GM23338 (cell line): ENCODE measurements around the gene ECE1. TPM values are rescaled to one million over a fixed set of nuclear protein-coding genes. Genes with fewer than 3 reads are reported as not detected.

Experiments used
- ATAC-seq: fragments of 200-7000 bp; cut with Tn5 transposase; 3 replicates; pipeline ENCODE4 v1.9.1; 2020
- DNase-seq: peaks from one replicate; pipeline ENCODE4 v3.0.0-alpha.2; 2015; ENCODE audit warnings: low spot score
- H2AFZ ChIP-seq: fragments of 200-600 bp; sonication (generic); 2 replicates; pipeline ENCODE4 v1.8.0; 2016; ENCODE audit warnings: antibody characterized with exemption, mild to moderate bottlenecking, moderate library complexity
- H3F3A ChIP-seq: fragments of 200-600 bp; sonication (generic); replicated peaks from 2 replicates; pipeline ENCODE4 v1.8.0; 2017; ENCODE audit warnings: antibody characterized with exemption, mixed run types, low read depth
- H3K27ac ChIP-seq: fragments of 200-600 bp; sonication (generic); 2 replicates; pipeline ENCODE4 v1.6.1; 2016; ENCODE audit warnings: low read depth
- H3K27me3 ChIP-seq: fragments of 200-600 bp; sonication (generic); 2 replicates; pipeline ENCODE4 v1.8.0; 2016; ENCODE audit warnings: mild to moderate bottlenecking, mixed run types, moderate library complexity; ENCODE audit not compliant: insufficient read depth
- H3K36me3 ChIP-seq: fragments of 200-600 bp; sonication (generic); 2 replicates; pipeline ENCODE4 v1.8.0; 2016; ENCODE audit warnings: mild to moderate bottlenecking; ENCODE audit not compliant: insufficient read depth
- H3K4me1 ChIP-seq: fragments of 200-600 bp; sonication (generic); 2 replicates; pipeline ENCODE4 v1.8.0; 2016; ENCODE audit warnings: mild to moderate bottlenecking, moderate library complexity; ENCODE audit not compliant: insufficient read depth
- H3K4me2 ChIP-seq: fragments of 200-600 bp; sonication (generic); 2 replicates; pipeline ENCODE4 v1.7.1; 2017; ENCODE audit warnings: mixed run types
- H3K4me3 ChIP-seq: fragments of 200-600 bp; sonication (generic); 2 replicates; pipeline ENCODE4 v1.6.1; 2016; ENCODE audit warnings: mixed run types
- H3K79me2 ChIP-seq: fragments of 200-600 bp; sonication (generic); replicated peaks from 2 replicates; pipeline ENCODE4 v1.8.0; 2017; ENCODE audit warnings: mild to moderate bottlenecking; ENCODE audit not compliant: insufficient read depth
- H3K9me2 ChIP-seq: fragments of 200-600 bp; sonication (generic); 2 replicates; pipeline ENCODE4 v1.8.0; 2017; ENCODE audit not compliant: insufficient read depth
- H4K20me1 ChIP-seq: fragments of 200-600 bp; sonication (generic); replicated peaks from 2 replicates; pipeline ENCODE4 v1.8.0; 2017; ENCODE audit warnings: mild to moderate bottlenecking; ENCODE audit not compliant: insufficient read depth
- H3K27ac Mint-ChIP-seq: 2 replicates; pipeline ENCODE4 v1.8.0; 2020; ENCODE audit warnings: inconsistent platforms, mild to moderate bottlenecking, moderate library complexity, mixed read lengths
- H3K27me3 Mint-ChIP-seq: 3 replicates; pipeline ENCODE4 v1.8.0; 2022; ENCODE audit warnings: low read depth, mild to moderate bottlenecking, moderate library complexity, mixed read lengths, inconsistent platforms; ENCODE audit not compliant: insufficient read depth, poor library complexity
- H3K36me3 Mint-ChIP-seq: 3 replicates; pipeline ENCODE4 v1.8.0; 2021; ENCODE audit warnings: low read depth, mild to moderate bottlenecking, inconsistent platforms, moderate library complexity, mixed read lengths
- H3K4me1 Mint-ChIP-seq: 3 replicates; pipeline ENCODE4 v1.8.0; 2020; ENCODE audit warnings: mild to moderate bottlenecking, inconsistent platforms, mixed read lengths
- H3K4me3 Mint-ChIP-seq: 3 replicates; pipeline ENCODE4 v1.8.0; 2021; ENCODE audit warnings: moderate library complexity, mild to moderate bottlenecking, inconsistent platforms, mixed read lengths
- H3K9me3 Mint-ChIP-seq: 3 replicates; pipeline ENCODE4 v1.8.0; 2020; ENCODE audit warnings: moderate library complexity, mild to moderate bottlenecking, inconsistent platforms, mixed read lengths
- CTCF ChIP-seq, 2 experiments: fragments of 200-600 bp in 1 of 2; sonication (generic) in 1 of 2; conservative IDR thresholded peaks; 2 replicates each; pipeline versions ENCODE4 v1.5.1 to v1.6.1; 2016 to 2017; ENCODE audit warnings: antibody characterized with exemption in 2 of 2, low read depth in 2 of 2, mild to moderate bottlenecking in 2 of 2, moderate library complexity in 1 of 2
- ETS1 ChIP-seq: IDR thresholded peaks from 2 replicates; pipeline ENCODE4 v1.6.1; 2016; ENCODE audit warnings: antibody characterized with exemption
- EZH2phosphoT487 ChIP-seq: fragments of 200-600 bp; sonication (generic); IDR thresholded peaks from one replicate; pipeline ENCODE4 v1.8.1; 2018; ENCODE audit warnings: antibody characterized with exemption; ENCODE audit not compliant: unreplicated experiment
- JUNB ChIP-seq: IDR thresholded peaks from one replicate; pipeline ENCODE4 v1.6.1; 2016; ENCODE audit warnings: antibody characterized with exemption; ENCODE audit not compliant: unreplicated experiment
- POLR2AphosphoS5 ChIP-seq: IDR thresholded peaks from 2 replicates; pipeline ENCODE4 v1.6.1; 2016; ENCODE audit warnings: antibody characterized with exemption, low read depth
- STAT1 ChIP-seq: IDR thresholded peaks from one replicate; pipeline ENCODE4 v1.6.1; 2016; ENCODE audit warnings: antibody characterized with exemption; ENCODE audit not compliant: unreplicated experiment
- ZNF462 ChIP-seq: fragments of 250-450 bp; sonication (Bioruptor Pico); IDR thresholded peaks from 2 replicates; pipeline ENCODE4 v1.5.0; 2020; ENCODE audit warnings: mild to moderate bottlenecking, moderate library complexity
- polyA plus RNA-seq: library from polyadenylated mRNA; unstranded; fragments of >200 nt; fragmentation: Nextera tagmentation; extraction: Ambion mirVana; gene quantifications from 2 replicates; pipeline ENCODE4 v1.2.1, GENCODE V29; 2016
- total RNA-seq: library from RNA; depleted of rRNA; stranded (reverse); fragments of >200 nt; shearing (Covaris generic); gene quantifications from 2 replicates; pipeline ENCODE4 v1.2.3, GENCODE V29; 2014

ECE1 gene
- total and polyA plus RNA-seq, 2 experiments from 2014 or later: 11.0 to 45.0 TPM

GRCh38 chr1:21220815-21221214 is 69.4 kb downstream of the ECE1 start (continued):
- TF ChIP-seq ETS1: no peak
- no peak for TF ChIP-seq JUNB
- no peak for TF ChIP-seq ZNF462
- TF ChIP-seq EZH2phosphoT487: no peak

- Histone ChIP-seq H3K27ac (no peak overlapping the region), H3K4me3 (no peak overlapping the region), H3K4me2 (no peak overlapping the region), H3K79me2 (no peaks in the 10 kb centered on the region), H4K20me1 (no peaks in the 10 kb centered on the region; the same call in 1 of the 2 replicates), H3K4me1 (peaks cover 7% of the 10 kb centered on the region; the same call in 1 of the 2 replicates), H2AFZ (no peak overlapping the region), H3K27me3 (no peaks in the 10 kb centered on the region), H3K36me3 (no peaks in the 10 kb centered on the region), H3K9me2 (no peaks in the 10 kb centered on the region), H3F3A (0 out of 2 replicates have a peak, but pooled peaks cover 9% of the 10 kb centered on the region)
- H3K4me1 Mint-ChIP-seq: peaks cover 6% of the 10 kb centered on the region; the same call in 2 of the 3 replicates
- peaks cover 13% of the 10 kb centered on the region for H3K27me3 Mint-ChIP-seq
- no peak overlapping the region for H3K27ac Mint-ChIP-seq
- ATAC-seq: no peak
- H3K36me3 Mint-ChIP-seq: peaks cover 8% of the 10 kb centered on the region
- H3K9me3 Mint-ChIP-seq: no peaks in the 10 kb centered on the region
- H3K4me3 Mint-ChIP-seq: no peak overlapping the region
- no peak for DNase-seq
- TF ChIP-seq CTCF (conservative IDR thresholded peaks at IDR 0.05; ENCODE audit: low read depth in 2 of 2): no peak
- TF ChIP-seq POLR2AphosphoS5: no peak
- TF ChIP-seq ZNF462: no peak
- no peak for TF ChIP-seq STAT1
- no peak for TF ChIP-seq EZH2phosphoT487
Measured at GRCh38 chr1:21219674-21220073, 70.6 kb downstream of the ECE1 start.
